Measurements from ENCODE around the gene GCG. TPM values are rescaled to one million over a fixed set of nuclear protein-coding genes. Genes with fewer than 3 reads are reported as not detected.

The GCG gene
- total RNA-seq, 4 donors from 2014 or later = not detected

- no peak for DNase-seq (ENCODE audit: extremely low spot score)
- Histone ChIP-seq H3K4me3 (no peak overlapping the region), H3K4me1 (no peaks in the 10 kb centered on the region), H3K27ac (replicated peaks in 1 of 4) (no peak overlapping the region), H3K9me3 (no peaks in the 10 kb centered on the region), H3K27me3 (no peaks in the 10 kb centered on the region), H3K36me3 (no peaks in the 10 kb centered on the region)
- WGBS = 90% methylated on average over 7 of the region's 7 CpGs
- intact Hi-C loops (cut with DNase I) = no loop called here
- TF ChIP-seq EP300 (IDR thresholded peaks at IDR 0.05) (no peak), POLR2AphosphoS5 (IDR thresholded peaks at IDR 0.05) (no peak), CTCF (IDR thresholded peaks at IDR 0.05) (no peak), POLR2A (IDR thresholded peaks at IDR 0.05; ENCODE audit: low read depth) (no peak)
Measured at GRCh38 chr2:162196638-162197037, 44.6 kb upstream of the GCG start.

- intact Hi-C loops (cut with DNase I) = no loop called here
- H3K4me1 ChIP-seq = peaks cover 0 to 6% (median 0%) of the 10 kb centered on the region in 4 donors
- no peaks in the 10 kb centered on the region for H3K9me3 ChIP-seq
- TF ChIP-seq POLR2A (IDR thresholded peaks at IDR 0.05; ENCODE audit: low read depth) = no peak
- no peak for TF ChIP-seq CTCF (IDR thresholded peaks at IDR 0.05)
- TF ChIP-seq POLR2AphosphoS5 (IDR thresholded peaks at IDR 0.05) = no peak
- TF ChIP-seq EP300 (IDR thresholded peaks at IDR 0.05) = no peak
- no peak for DNase-seq (ENCODE audit: extremely low spot score)
- H3K27ac ChIP-seq (replicated peaks in 1 of 4) = no peak overlapping the region
- no peaks in the 10 kb centered on the region for H3K27me3 ChIP-seq
- WGBS = 85% methylated on average over 3 of the region's 3 CpGs
- H3K4me3 ChIP-seq = no peak overlapping the region
- H3K36me3 ChIP-seq = no peaks in the 10 kb centered on the region
Measured at GRCh38 chr2:162188451-162188850, 36.4 kb upstream of the GCG start.

- no peak overlapping the region for H3K27ac ChIP-seq (replicated peaks in 1 of 4)
- H3K27me3 ChIP-seq = no peaks in the 10 kb centered on the region
- H3K4me1 ChIP-seq = peaks cover 0 to 6% (median 0%) of the 10 kb centered on the region in 4 donors
- intact Hi-C loops (cut with DNase I) = no loop called here
- WGBS = 87% methylated on average over 5 of the region's 5 CpGs
- TF ChIP-seq CTCF (IDR thresholded peaks at IDR 0.05) (no peak), POLR2A (IDR thresholded peaks at IDR 0.05; ENCODE audit: low read depth) (no peak), POLR2AphosphoS5 (IDR thresholded peaks at IDR 0.05) (no peak), EP300 (IDR thresholded peaks at IDR 0.05) (no peak)
- H3K4me3 ChIP-seq = no peak overlapping the region
- H3K9me3 ChIP-seq = no peaks in the 10 kb centered on the region
- DNase-seq (ENCODE audit: extremely low spot score) = no peak
- H3K36me3 ChIP-seq = no peaks in the 10 kb centered on the region
Measured at GRCh38 chr2:162185541-162186232, 33.6 kb upstream of the GCG start.

- 36% methylated on average over 2 of the region's 2 CpGs for WGBS
Measured at GRCh38 chr2:162184821-162185450, 32.9 kb upstream of the GCG start.

More at GRCh38 chr2:162184821-162185450, 32.9 kb upstream of the GCG start:
- Histone ChIP-seq H3K4me3 (no peak overlapping the region), H3K36me3 (no peaks in the 10 kb centered on the region), H3K27me3 (no peaks in the 10 kb centered on the region), H3K27ac (replicated peaks in 1 of 4) (no peak overlapping the region), H3K9me3 (no peaks in the 10 kb centered on the region), H3K4me1 (peaks cover 0 to 6% (median 0%) of the 10 kb centered on the region in 4 donors)
- intact Hi-C loops (cut with DNase I) = no loop called here
- TF ChIP-seq CTCF (IDR thresholded peaks at IDR 0.05) = no peak
- TF ChIP-seq POLR2A (IDR thresholded peaks at IDR 0.05; ENCODE audit: low read depth) = no peak
- DNase-seq (ENCODE audit: extremely low spot score) = no peak
